HUES48 (cell line): ENCODE results near the gene BEST3.
"Not testable (repeated sequence)": the region's sequence is repeated elsewhere in the genome, so short reads cannot be mapped to it uniquely, and the experiment has no call there.

Experiments
- H3K27ac ChIP-seq: one replicate; pipeline ENCODE4 v1.7.0; 2013; ENCODE audit warnings: low read depth, low read length, inconsistent platforms
- H3K27me3 ChIP-seq: 2 replicates; pipeline ENCODE4 v1.6.1; 2013; ENCODE audit warnings: mild to moderate bottlenecking, low read length; ENCODE audit not compliant: control insufficient read depth, insufficient read depth
- H3K36me3 ChIP-seq: 2 replicates; pipeline ENCODE4 v1.6.1; 2013; ENCODE audit warnings: low read length; ENCODE audit not compliant: control insufficient read depth, insufficient read depth
- H3K4me1 ChIP-seq: 2 replicates; pipeline ENCODE4 v1.6.1; 2013; ENCODE audit warnings: mild to moderate bottlenecking, low read length; ENCODE audit not compliant: control insufficient read depth, insufficient read depth
- H3K4me3 ChIP-seq: 2 replicates; pipeline ENCODE4 v1.5.1; 2013; ENCODE audit warnings: mild to moderate bottlenecking, low read depth, low read length
- H3K9ac ChIP-seq: 2 replicates; pipeline ENCODE4 v1.6.1; 2013; ENCODE audit warnings: mild to moderate bottlenecking, low read depth, low read length, moderate library complexity
- H3K9me3 ChIP-seq: 2 replicates; pipeline ENCODE4 v1.6.1; 2013; ENCODE audit warnings: low read length; ENCODE audit not compliant: control insufficient read depth, insufficient read depth

Gene BEST3

GRCh38 chr12:69620077-69620476, 79.0 kb downstream of the BEST3 start:
- no peak overlapping the region for H3K9ac ChIP-seq
- H3K27ac ChIP-seq, result no peak overlapping the region
- H3K4me1 ChIP-seq, result no peaks in the 10 kb centered on the region
- no peaks in the 10 kb centered on the region for H3K9me3 ChIP-seq
- H3K27me3 ChIP-seq, result no peaks in the 10 kb centered on the region
- no peaks in the 10 kb centered on the region for H3K36me3 ChIP-seq
- H3K4me3 ChIP-seq, result no peak overlapping the region

GRCh38 chr12:69619050-69619449, 80.1 kb downstream of the BEST3 start:
- Histone ChIP-seq H3K4me1 (no peaks in the 10 kb centered on the region), H3K9ac (no peak overlapping the region), H3K27me3 (no peaks in the 10 kb centered on the region), H3K27ac (no peak overlapping the region), H3K4me3 (no peak overlapping the region), H3K36me3 (no peaks in the 10 kb centered on the region), H3K9me3 (no peaks in the 10 kb centered on the region)

GRCh38 chr12:69616025-69616424, 83.1 kb downstream of the BEST3 start:
- Histone ChIP-seq H3K27ac (no peak overlapping the region), H3K9ac (no peak overlapping the region), H3K4me3 (no peak overlapping the region), H3K27me3 (no peaks in the 10 kb centered on the region), H3K4me1 (no peaks in the 10 kb centered on the region), H3K9me3 (no peaks in the 10 kb centered on the region), H3K36me3 (no peaks in the 10 kb centered on the region)

- H3K9ac ChIP-seq, result no peak overlapping the region
- H3K36me3 ChIP-seq, result no peaks in the 10 kb centered on the region
- H3K9me3 ChIP-seq, result no peaks in the 10 kb centered on the region
- H3K4me1 ChIP-seq, result no peaks in the 10 kb centered on the region
- no peak overlapping the region for H3K27ac ChIP-seq
- H3K27me3 ChIP-seq, result no peaks in the 10 kb centered on the region
- no peak overlapping the region for H3K4me3 ChIP-seq
Measured at GRCh38 chr12:69613351-69613750, 85.8 kb downstream of the BEST3 start.

- Histone ChIP-seq H3K27me3 (no peaks in the 10 kb centered on the region), H3K4me3 (no peak within 1 kb of the TSS), H3K27ac (no peak within 1 kb of the TSS), H3K36me3 (no peaks in the 10 kb centered on the region), H3K9ac (no peak within 1 kb of the TSS), H3K9me3 (no peaks in the 10 kb centered on the region), H3K4me1 (no peaks in the 10 kb centered on the region)
Measured at GRCh38 chr12:69610729-69611128, 88.4 kb downstream of the BEST3 start, which contains the start of gene LRRC10. TSS of gene LRRC10 (minus strand) at chr12:69610907. CDS start at chr12:69610838, 69 bp downstream.

GRCh38 chr12:69610126-69610525, 89.0 kb downstream of the BEST3 start:
- Histone ChIP-seq H3K9me3 (no peaks in the 10 kb centered on the region), H3K36me3 (no peaks in the 10 kb centered on the region), H3K4me1 (no peaks in the 10 kb centered on the region), H3K27ac (no peak overlapping the region), H3K9ac (no peak overlapping the region), H3K4me3 (no peak overlapping the region), H3K27me3 (no peaks in the 10 kb centered on the region)

GRCh38 chr12:69608114-69608513, 91.0 kb downstream of the BEST3 start:
- no peaks in the 10 kb centered on the region for H3K4me1 ChIP-seq
- no peaks in the 10 kb centered on the region for H3K27me3 ChIP-seq
- no peak overlapping the region for H3K4me3 ChIP-seq
- H3K27ac ChIP-seq, result no peak overlapping the region
- H3K9me3 ChIP-seq, result no peaks in the 10 kb centered on the region
- H3K9ac ChIP-seq, result no peak overlapping the region
- peaks cover 5% of the 10 kb centered on the region for H3K36me3 ChIP-seq

GRCh38 chr12:69604275-69604674, 94.8 kb downstream of the BEST3 start:
- not testable (repeated sequence) for H3K4me3 ChIP-seq, H3K27ac ChIP-seq, H3K9ac ChIP-seq, H3K27me3 ChIP-seq, H3K4me1 ChIP-seq, H3K9me3 ChIP-seq
- peaks cover 41% of the 10 kb centered on the region for H3K36me3 ChIP-seq
